ENCODE data around the gene CDCA4.
"Not testable (repeated sequence)": the region's sequence is repeated elsewhere in the genome, so short reads cannot be mapped to it uniquely, and the experiment has no call there.

The CDCA4 gene

GRCh38 chr14:105042813-105043212 lies 21.9 kb upstream of the CDCA4 start:
- Histone ChIP-seq H3K4me3 (ENCODE audit: low read depth, low read length) (no peak overlapping the region), H3K36me3 (no peaks in the 10 kb centered on the region), H3K27me3 (ENCODE audit: insufficient read depth, low read depth, severe bottlenecking) (no peaks in the 10 kb centered on the region), H3K9me3 (ENCODE audit: severe bottlenecking) (no peaks in the 10 kb centered on the region), H3K27ac (peak overlapping the region; percentile 60)
- no peak for DNase-seq
- TF ChIP-seq CTCF (IDR thresholded peaks at IDR 0.05; ENCODE audit: low read depth, low read length) = no peak

GRCh38 chr14:105041841-105042765 lies 21.2 kb upstream of the CDCA4 start:
- no peak overlapping the region for H3K4me3 ChIP-seq (ENCODE audit: low read depth, low read length)
- no peaks in the 10 kb centered on the region for H3K27me3 ChIP-seq (ENCODE audit: insufficient read depth, low read depth, severe bottlenecking)
- peak overlapping the region; percentile 60 for H3K27ac ChIP-seq
- H3K36me3 ChIP-seq = no peaks in the 10 kb centered on the region
- peak; percentile 81 for DNase-seq
- H3K9me3 ChIP-seq (ENCODE audit: severe bottlenecking) = no peaks in the 10 kb centered on the region
- TF ChIP-seq CTCF (IDR thresholded peaks at IDR 0.05; ENCODE audit: low read depth, low read length) = no peak

GRCh38 chr14:105039458-105040205 lies 18.7 kb upstream of the CDCA4 start:
- peak overlapping the region; percentile 84 for H3K27ac ChIP-seq
- no peak for TF ChIP-seq CTCF (IDR thresholded peaks at IDR 0.05; ENCODE audit: low read depth, low read length)
- H3K4me3 ChIP-seq (ENCODE audit: low read depth, low read length) = peak overlapping the region; percentile 6; the same call in 1 of the 2 replicates
- H3K9me3 ChIP-seq (ENCODE audit: severe bottlenecking) = no peaks in the 10 kb centered on the region
- H3K27me3 ChIP-seq (ENCODE audit: insufficient read depth, low read depth, severe bottlenecking) = no peaks in the 10 kb centered on the region
- DNase-seq = peak; percentile 66
- no peaks in the 10 kb centered on the region for H3K36me3 ChIP-seq

- DNase-seq; H3K9me3 ChIP-seq (ENCODE audit: severe bottlenecking); H3K27me3 ChIP-seq (ENCODE audit: insufficient read depth, low read depth, severe bottlenecking); H3K36me3 ChIP-seq; H3K27ac ChIP-seq; H3K4me3 ChIP-seq (ENCODE audit: low read depth, low read length): not testable (repeated sequence)
Observed at GRCh38 chr14:105035616-105036015, 14.7 kb upstream of the CDCA4 start.

- Histone ChIP-seq H3K27ac (no peak overlapping the region), H3K27me3 (ENCODE audit: insufficient read depth, low read depth, severe bottlenecking) (no peaks in the 10 kb centered on the region), H3K36me3 (no peaks in the 10 kb centered on the region), H3K4me3 (ENCODE audit: low read depth, low read length) (no peak overlapping the region), H3K9me3 (ENCODE audit: severe bottlenecking) (no peaks in the 10 kb centered on the region)
- DNase-seq = no peak
- TF ChIP-seq CTCF (IDR thresholded peaks at IDR 0.05; ENCODE audit: low read depth, low read length) = no peak
Observed at GRCh38 chr14:105034315-105035039, 13.6 kb upstream of the CDCA4 start.

- not testable (repeated sequence) for H3K27me3 ChIP-seq (ENCODE audit: insufficient read depth, low read depth, severe bottlenecking); H3K4me3 ChIP-seq (ENCODE audit: low read depth, low read length); DNase-seq; H3K27ac ChIP-seq; H3K9me3 ChIP-seq (ENCODE audit: severe bottlenecking); H3K36me3 ChIP-seq
Observed at GRCh38 chr14:105033412-105033900, 12.6 kb upstream of the CDCA4 start.

GRCh38 chr14:105032451-105032901 lies 11.6 kb upstream of the CDCA4 start:
- not testable (repeated sequence) for H3K27me3 ChIP-seq (ENCODE audit: insufficient read depth, low read depth, severe bottlenecking); H3K9me3 ChIP-seq (ENCODE audit: severe bottlenecking); H3K4me3 ChIP-seq (ENCODE audit: low read depth, low read length); H3K27ac ChIP-seq; H3K36me3 ChIP-seq; DNase-seq

Data from WERI-Rb-1 (cell line).